ENCODE data around the gene GTF2E1.
"Not testable (repeated sequence)": the region's sequence is repeated elsewhere in the genome, so short reads cannot be mapped to it uniquely, and the experiment has no call there.

The GTF2E1 gene

DNA sequence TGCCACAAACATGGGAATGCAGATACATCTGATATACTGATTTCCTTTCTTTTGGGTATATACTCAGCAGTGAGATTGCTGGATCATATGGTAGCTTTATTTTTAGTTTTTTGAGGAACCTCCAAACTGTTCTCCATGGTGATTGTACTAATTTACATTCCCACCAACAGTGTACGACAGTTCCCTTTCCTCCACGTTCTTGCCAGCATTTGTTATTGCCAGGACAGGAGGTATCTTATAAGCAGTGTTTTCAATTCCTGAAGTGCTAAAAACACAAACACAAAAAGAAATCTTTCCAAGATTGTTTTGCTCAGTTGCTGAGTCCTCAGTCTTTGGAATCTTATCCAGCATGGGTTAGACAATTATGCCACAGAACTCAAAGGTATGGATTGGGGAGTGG, 13.5 kb downstream of the GTF2E1 start:
- no peak for FAIRE-seq

DNA sequence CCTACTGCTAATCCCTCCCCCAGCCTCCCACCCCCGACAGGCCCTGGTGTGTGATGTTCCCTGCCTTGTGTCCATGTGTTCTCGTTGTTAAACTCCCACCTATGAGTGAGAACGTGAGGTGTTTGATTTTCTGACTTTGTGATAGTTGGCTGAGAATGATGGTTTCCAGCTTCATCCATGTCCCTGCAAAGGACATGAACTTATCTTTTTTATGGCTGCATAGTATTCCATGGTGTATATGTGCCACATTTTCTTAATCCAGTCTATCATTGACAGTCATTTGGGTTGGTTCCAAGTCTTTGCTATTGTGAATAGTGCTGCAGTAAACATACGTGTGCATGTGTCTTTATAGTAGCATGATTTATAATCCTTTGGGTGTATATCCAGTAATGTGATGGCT, 16.0 kb downstream of the GTF2E1 start:
- FAIRE-seq: not testable (repeated sequence)

- no peak for FAIRE-seq
Observed at GRCh38 chr3:120762615-120763014, 20.1 kb downstream of the GTF2E1 start.

DNA sequence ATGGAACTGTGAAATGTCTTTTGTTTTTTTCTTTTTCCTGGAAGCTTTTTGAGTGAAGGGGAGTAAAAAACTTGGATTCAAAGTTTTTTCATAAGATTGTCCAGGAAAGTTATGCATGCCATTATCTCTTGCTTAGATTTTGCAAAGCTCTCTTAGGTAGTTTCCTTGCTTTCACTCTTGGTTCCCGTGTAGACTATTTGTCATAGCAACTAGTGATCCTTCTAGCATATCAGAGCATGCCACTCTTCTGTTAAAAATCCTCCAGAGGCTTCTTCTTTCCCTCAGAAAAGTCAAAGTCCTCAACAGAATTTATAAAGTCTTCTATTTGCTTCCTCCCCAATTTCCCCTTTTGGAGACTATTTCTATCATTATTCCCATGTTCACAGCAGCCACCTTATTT, 21.1 kb downstream of the GTF2E1 start:
- FAIRE-seq: no peak

DNA sequence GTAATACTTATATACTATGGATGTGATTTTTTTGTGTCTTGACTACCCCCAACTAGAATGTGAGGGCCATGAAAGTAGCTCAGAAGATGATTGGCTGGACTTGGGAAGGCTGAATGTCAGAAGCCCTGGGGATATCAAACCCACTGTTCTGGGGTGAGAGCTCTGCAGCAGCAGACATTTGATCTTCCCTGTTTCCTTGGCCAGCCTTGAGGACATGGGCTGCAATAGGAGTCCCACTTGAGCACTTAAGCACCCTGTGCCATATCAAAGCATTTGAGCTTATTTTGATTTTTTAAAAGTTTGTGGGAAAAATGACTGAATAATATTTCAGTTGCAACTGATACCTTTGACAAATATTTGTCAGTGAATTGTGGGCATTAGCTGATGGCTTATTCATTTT, 21.7 kb downstream of the GTF2E1 start:
- FAIRE-seq: no peak

DNA sequence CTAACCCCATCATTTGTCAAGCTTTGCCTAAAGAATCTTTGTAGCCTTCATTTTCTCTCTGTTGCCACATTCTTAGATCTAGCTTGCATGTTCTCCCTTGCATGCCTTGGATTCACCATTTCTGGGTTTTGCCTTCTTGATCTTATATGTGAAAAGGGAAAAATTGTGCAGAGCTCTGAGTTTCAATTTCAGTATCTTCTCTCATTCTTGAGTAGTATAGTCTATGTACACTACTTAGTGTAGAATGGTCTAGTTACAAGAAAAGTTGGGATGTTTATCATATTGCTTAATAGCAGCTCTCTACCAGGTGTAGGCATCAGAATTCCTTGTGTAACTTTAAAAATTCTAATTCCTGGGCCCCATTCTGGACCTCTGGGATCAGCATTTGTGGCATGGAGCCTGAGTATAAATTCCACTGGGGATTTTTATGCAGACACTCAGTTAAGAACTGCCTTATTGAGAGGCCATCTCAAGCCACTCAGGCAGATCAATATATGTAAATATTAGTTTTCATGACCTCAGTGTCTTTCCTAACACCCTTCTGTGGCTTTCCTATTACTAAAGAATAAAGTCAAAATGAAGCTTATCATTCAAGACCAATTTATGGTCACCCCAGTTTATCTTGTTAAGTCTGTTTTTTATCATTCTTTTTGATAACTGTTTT, 23.4 kb downstream of the GTF2E1 start:
- no peak for FAIRE-seq

- FAIRE-seq: no peak
Observed at GRCh38 chr3:120766576-120766975, 24.0 kb downstream of the GTF2E1 start.

- FAIRE-seq: no peak
Observed at GRCh38 chr3:120767106-120767505, 24.6 kb downstream of the GTF2E1 start.

GRCh38 chr3:120769436-120769835, 26.9 kb downstream of the GTF2E1 start:
- FAIRE-seq: no peak

GRCh38 chr3:120770891-120771290, 28.3 kb downstream of the GTF2E1 start:
- no peak for FAIRE-seq

DNA sequence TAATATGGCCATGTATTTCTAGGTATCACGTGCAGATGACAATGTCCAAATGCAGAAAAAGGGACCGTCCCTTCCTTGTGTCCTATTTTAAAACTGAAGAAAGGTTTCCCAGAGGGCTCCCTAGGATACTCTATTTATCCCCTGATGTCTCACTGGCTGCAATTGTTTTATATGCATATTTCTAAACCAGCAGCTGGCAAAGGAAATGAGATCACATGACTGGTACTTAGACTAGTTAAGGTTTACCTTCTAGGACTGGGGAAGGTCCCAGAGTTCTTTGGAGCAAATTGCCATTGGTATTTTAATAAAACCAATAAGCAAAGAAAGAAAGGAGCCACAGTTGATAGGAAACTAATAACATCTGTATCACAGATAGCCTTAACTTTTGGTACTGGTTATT, 29.5 kb downstream of the GTF2E1 start:
- no peak for FAIRE-seq

DNA sequence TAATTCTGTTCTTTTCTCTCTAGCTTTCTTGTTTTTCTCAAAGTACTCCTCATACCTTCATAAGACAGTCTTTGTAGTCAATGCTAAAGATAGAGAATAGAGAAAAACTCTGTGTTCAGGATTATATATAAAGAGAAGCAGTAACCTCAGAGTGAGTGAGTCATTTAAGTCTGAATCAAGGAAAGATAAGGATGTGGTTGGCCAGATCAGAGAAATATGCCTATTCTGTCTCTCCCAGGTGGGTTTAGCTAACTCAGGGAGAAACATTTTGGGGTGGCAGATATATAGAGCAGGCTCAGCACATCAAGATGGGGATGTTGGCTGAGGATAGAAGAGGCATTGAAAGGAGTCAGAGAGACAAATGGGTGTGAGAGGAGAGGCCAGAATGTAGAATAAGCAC, 31.4 kb downstream of the GTF2E1 start:
- FAIRE-seq: no peak

DNA sequence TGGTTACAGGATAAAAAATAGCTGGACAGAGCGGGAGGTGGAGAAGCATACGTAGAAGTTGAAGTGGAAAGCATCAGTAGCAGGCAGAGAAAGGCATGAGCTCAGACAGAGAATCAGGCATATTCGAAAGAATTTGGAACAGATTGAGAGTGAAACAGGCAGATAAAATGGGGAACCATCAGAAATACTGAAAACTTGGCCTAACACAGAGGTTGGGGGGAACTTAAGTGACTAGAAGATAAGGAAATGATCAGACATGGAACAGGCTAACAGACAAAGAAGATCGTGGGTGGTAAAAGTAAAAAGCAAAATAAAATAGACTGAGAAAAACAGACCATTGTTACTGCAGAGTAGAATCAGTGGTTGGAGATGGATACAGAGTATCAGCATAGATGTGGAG, 32.9 kb downstream of the GTF2E1 start:
- no peak for FAIRE-seq

DNA sequence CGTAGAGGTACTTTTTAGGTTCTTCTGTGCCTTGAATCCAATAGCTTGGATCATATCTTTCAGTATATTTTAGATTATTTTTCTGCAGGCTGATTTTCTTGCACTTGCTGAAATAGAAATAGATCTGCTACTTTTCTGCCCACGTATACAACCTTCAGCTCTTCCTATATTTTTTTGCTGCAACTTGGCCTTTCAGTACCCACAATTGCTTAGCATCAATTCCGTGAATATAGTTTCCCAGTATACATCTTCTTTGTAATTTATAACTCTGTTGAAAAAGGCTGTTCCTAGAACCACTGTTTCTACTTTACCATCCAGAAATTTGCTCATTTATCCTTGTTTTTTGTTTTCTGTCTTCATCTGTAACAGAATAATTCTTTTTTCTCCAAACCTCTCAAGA, 36.2 kb downstream of the GTF2E1 start:
- no peak for FAIRE-seq

- no peak for FAIRE-seq
Observed at GRCh38 chr3:120780977-120781376, 38.4 kb downstream of the GTF2E1 start.

DNA sequence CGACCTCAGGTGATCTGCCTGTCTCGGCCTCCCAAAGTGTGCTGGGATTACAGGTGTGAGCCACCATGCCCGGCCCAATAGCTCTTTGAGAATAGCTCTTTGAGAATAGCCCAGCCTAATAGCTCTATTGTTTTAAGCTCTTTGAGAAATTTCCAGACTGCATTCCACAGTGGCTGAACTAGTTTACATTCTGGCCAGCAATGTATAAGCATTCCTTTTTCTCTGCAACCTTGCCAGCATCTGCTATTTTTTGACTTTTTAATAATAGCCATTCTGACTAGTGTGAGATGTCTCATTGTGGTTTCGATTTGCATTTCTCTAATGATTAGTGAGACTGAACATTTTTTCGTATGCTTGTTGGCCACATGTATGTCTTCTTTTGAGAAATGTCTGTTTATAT, 43.3 kb downstream of the GTF2E1 start:
- FAIRE-seq: not testable (repeated sequence)

DNA sequence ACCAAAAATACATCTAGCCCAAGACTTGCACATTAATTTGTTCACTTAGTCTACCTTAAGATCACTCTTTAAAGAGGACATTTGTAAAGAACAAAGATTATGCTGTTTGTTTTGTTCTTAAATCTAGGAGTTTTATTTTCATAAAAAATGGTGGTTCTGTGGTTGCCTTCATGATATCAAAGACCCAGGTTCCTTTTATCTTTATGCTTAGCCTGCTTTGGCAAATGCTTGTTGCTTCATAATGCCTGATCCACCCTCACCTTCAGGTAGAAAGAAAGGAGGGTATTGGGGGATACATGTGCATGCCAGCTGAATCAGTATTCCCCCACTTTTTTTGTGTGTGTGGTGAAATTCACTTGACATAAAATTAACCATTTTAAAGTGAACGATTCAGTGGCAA, 48.5 kb downstream of the GTF2E1 start:
- FAIRE-seq: no peak

DNA sequence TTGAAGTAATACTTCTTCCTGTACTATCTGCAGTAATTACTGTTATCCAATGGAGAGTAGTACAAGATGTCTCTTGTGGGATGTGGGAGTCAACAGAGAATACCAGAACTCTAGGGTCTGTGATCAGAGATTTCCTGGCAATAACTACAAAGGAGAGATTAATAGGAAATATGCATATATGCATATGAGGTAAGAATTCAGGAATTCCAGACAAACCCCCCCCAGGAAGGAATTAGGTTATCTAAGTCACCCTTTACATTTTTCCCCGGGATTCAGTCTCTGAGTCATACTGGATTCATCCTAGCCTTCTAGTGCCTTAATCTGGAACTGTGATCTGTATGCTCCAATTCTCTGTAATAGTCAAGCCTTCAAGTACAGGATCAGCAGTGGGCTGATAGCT, 49.4 kb downstream of the GTF2E1 start:
- FAIRE-seq: no peak

GRCh38 chr3:120793601-120794000, 51.1 kb downstream of the GTF2E1 start:
- no peak for FAIRE-seq

- FAIRE-seq: no peak
Observed at GRCh38 chr3:120795017-120795648, 52.6 kb downstream of the GTF2E1 start.

DNA sequence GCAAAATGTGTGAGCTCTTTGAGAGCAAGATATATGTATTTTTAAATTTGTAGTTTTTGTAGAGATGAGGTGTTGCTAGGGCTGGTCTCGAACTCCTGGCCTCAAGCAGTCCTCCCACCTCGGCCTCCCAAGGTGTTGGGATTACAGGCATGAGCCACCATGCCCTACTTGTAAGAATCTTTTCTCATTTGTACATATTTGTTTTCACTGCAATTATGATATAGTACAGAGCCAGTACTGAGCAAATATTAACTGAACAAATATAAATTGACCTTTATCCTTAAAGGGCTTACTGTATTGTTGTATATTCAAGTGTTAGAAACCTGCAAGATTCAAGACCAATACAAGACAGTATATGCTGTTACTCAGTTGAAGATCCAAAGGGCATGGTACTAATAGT, 53.4 kb downstream of the GTF2E1 start:
- no peak for FAIRE-seq

GRCh38 chr3:120796976-120797375, 54.4 kb downstream of the GTF2E1 start:
- no peak for FAIRE-seq

GRCh38 chr3:120797857-120798256, 55.3 kb downstream of the GTF2E1 start:
- FAIRE-seq: no peak

DNA sequence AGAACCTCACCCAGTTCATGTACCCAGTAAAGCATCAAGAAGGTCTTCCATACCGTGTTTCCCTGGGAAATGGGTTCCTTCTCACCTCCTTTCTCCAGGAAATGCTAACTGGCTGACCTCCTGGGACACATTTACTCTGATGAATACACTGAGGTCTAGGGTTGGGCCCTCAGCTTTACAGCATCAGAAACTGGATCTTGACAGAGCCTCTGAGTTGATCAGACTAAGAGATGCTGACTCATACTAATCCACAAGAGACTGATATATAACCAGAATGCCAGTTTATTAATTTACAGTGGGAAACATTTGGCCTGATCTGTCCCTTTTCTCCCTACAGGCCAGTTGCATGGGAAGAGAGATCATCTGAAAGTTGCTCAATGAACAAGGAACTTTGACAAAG, 55.8 kb downstream of the GTF2E1 start:
- no peak for FAIRE-seq

GRCh38 chr3:120800625-120801024, 58.1 kb downstream of the GTF2E1 start:
- FAIRE-seq: no peak

All from colon (tissue), 2 donors.